HCT116 (cell line): ENCODE data around the gene IST1. TPM values are rescaled to one million over a fixed set of nuclear protein-coding genes. Genes with fewer than 3 reads are reported as not detected.

ENCODE experiments used
- ATAC-seq: fragments of 200-7000 bp; cut with Tn5 transposase; 2 replicates; pipeline ENCODE4 v1.9.1; 2020; ENCODE audit warnings: mild to moderate bottlenecking, moderate library complexity
- BruUV-seq: library from RNA; stranded (reverse); fragments of 400-500 nt; replicated peaks from 2 replicates; lab custom pipeline; 2021; lab: Mats Ljungman, UMichigan
- CTCF ChIA-PET: fragments of 300-600 bp; sonication (Branson Sonifier 250); formaldehyde crosslinking; loops from one replicate; lab custom pipeline; 2021; ENCODE audit warnings: antibody characterized with exemption; lab: Charles Lee
- POLR2A ChIA-PET: fragments of 300-600, 350-600 bp; sonication (Branson Sonifier 250); formaldehyde crosslinking; loops from one replicate; lab custom pipeline; 2021; ENCODE audit warnings: antibody characterized with exemption; lab: Charles Lee
- RAD21 ChIA-PET, 2 experiments: fragments of 300-600 bp; sonication (Branson Sonifier 250); formaldehyde crosslinking; loops; one replicate each; lab custom pipeline; 2023; ENCODE audit warnings: low total read pairs in 2 of 2; ENCODE audit not compliant: uncharacterized antibody in 2 of 2, unreplicated experiment in 2 of 2, low non-redundant PET in 1 of 2; lab: Charles Lee
- DNase-seq: peaks from one replicate; pipeline ENCODE4 v3.0.0-alpha.2; 2010; ENCODE audit warnings: low read depth, low spot score
- H2AFZ ChIP-seq: fragments of 200-600 bp; shearing (Covaris generic), sonication (generic); 2 replicates; pipeline ENCODE4 v1.6.1; 2017; ENCODE audit warnings: low read depth, mixed run types, mixed read lengths, antibody characterized with exemption, low read length; ENCODE audit not compliant: poor library complexity, severe bottlenecking
- H3K27ac ChIP-seq: 2 replicates; pipeline ENCODE4 v1.5.1; 2012; ENCODE audit warnings: low read depth, low read length
- H3K27me3 ChIP-seq: fragments of 200-600 bp; sonication (generic); 2 replicates; pipeline ENCODE4 v1.6.1; 2016; ENCODE audit warnings: mixed run types, low read length, mixed read lengths; ENCODE audit not compliant: insufficient read depth
- H3K36me3 ChIP-seq, 2 experiments: fragments of 200-500 bp in 1 of 2; fragments of 200-600 bp in 1 of 2; sonication (Bioruptor generic) in 1 of 2; sonication (generic) in 1 of 2; 2 replicates each; pipeline versions ENCODE4 v1.5.1 to v1.6.1; 2014 to 2016; ENCODE audit warnings: low read length in 2 of 2, inconsistent platforms in 1 of 2, mixed read lengths in 1 of 2, mixed run types in 1 of 2; ENCODE audit not compliant: insufficient read depth in 2 of 2, control insufficient read depth in 1 of 2
- H3K4me1 ChIP-seq, 2 experiments: fragments of 200-600 bp in 1 of 2; sonication (generic) in 1 of 2; 2 replicates each; pipeline versions ENCODE4 v1.5.1 to v1.6.1; 2012 to 2017; ENCODE audit warnings: low read length in 2 of 2, inconsistent platforms in 1 of 2, mild to moderate bottlenecking in 1 of 2, mixed read lengths in 1 of 2, mixed run types in 1 of 2, moderate library complexity in 1 of 2; ENCODE audit not compliant: insufficient read depth in 2 of 2, control insufficient read depth in 1 of 2
- H3K4me2 ChIP-seq: fragments of 200-600 bp; sonication (generic); 2 replicates; pipeline ENCODE4 v1.6.1; 2017; ENCODE audit warnings: mixed run types, low read length, mixed read lengths
- H3K4me3 ChIP-seq, 2 experiments: fragments of 200-600 bp in 1 of 2; sonication (generic) in 1 of 2; replicated peaks in 1 of 2; 2 replicates each; pipeline ENCODE4 v1.5.1; 2011 to 2016; ENCODE audit warnings: low read length in 2 of 2, control low read depth in 1 of 2, low read depth in 1 of 2, mild to moderate bottlenecking in 1 of 2, mixed read lengths in 1 of 2, mixed run types in 1 of 2
- H3K79me2 ChIP-seq: fragments of 200-600 bp; sonication (generic); 2 replicates; pipeline ENCODE4 v1.6.1; 2017; ENCODE audit warnings: mild to moderate bottlenecking, mixed run types, low read length, moderate library complexity, mixed read lengths; ENCODE audit not compliant: insufficient read depth
- H3K9ac ChIP-seq: fragments of 200-600 bp; sonication (generic); 2 replicates; pipeline ENCODE4 v1.6.1; 2016; ENCODE audit warnings: low read length, mixed read lengths
- H3K9me2 ChIP-seq: fragments of 200-600 bp; sonication (generic), shearing (Covaris generic); 2 replicates; pipeline ENCODE4 v1.6.1; 2017; ENCODE audit warnings: mixed run types, mild to moderate bottlenecking, moderate library complexity; ENCODE audit not compliant: insufficient read depth
- H3K9me3 ChIP-seq, 2 experiments: fragments of 200-500 bp in 1 of 2; fragments of 200-600 bp in 1 of 2; sonication (Bioruptor generic) in 1 of 2; sonication (generic) in 1 of 2; 2 replicates each; pipeline ENCODE4 v1.6.1; 2014 to 2017; ENCODE audit warnings: low read length in 2 of 2, mixed read lengths in 2 of 2, inconsistent platforms in 1 of 2, low read depth in 1 of 2, mild to moderate bottlenecking in 1 of 2, mixed run types in 1 of 2, moderate library complexity in 1 of 2; ENCODE audit not compliant: control insufficient read depth in 1 of 2, insufficient read depth in 1 of 2
- H4K20me1 ChIP-seq: fragments of 200-600 bp; sonication (generic), shearing (Covaris generic); 2 replicates; pipeline ENCODE4 v1.6.1; 2017; ENCODE audit warnings: mixed run types, mild to moderate bottlenecking, moderate library complexity; ENCODE audit not compliant: insufficient read depth
- ATF3 ChIP-seq: IDR thresholded peaks from 2 replicates; pipeline ENCODE4 v1.6.1; 2012
- CBX3 ChIP-seq: IDR thresholded peaks from 2 replicates; pipeline ENCODE4 v1.6.1; 2012; ENCODE audit warnings: low read depth
- CTCF ChIP-seq, 3 experiments: fragments of 200-600 bp in 1 of 3; sonication (generic) in 1 of 3; IDR thresholded peaks in 2 of 3; conservative IDR thresholded peaks in 1 of 3; 2 replicates each; pipeline ENCODE4 v1.5.1; 2012 to 2017; ENCODE audit warnings: low read depth in 2 of 3, low read length in 2 of 3, antibody characterized with exemption in 1 of 3, borderline replicate concordance in 1 of 3, control low read depth in 1 of 3, mild to moderate bottlenecking in 1 of 3, mixed read lengths in 1 of 3, mixed run types in 1 of 3, moderate library complexity in 1 of 3; ENCODE audit not compliant: insufficient read depth in 1 of 3
- EGR1 ChIP-seq: IDR thresholded peaks from 2 replicates; pipeline ENCODE4 v1.6.1; 2012; ENCODE audit warnings: low read depth
- FOSL1 ChIP-seq: IDR thresholded peaks from 2 replicates; pipeline ENCODE4 v1.6.1; 2012; ENCODE audit warnings: low read depth
- MAX ChIP-seq: IDR thresholded peaks from 2 replicates; pipeline ENCODE4 v1.6.1; 2012
- POLR2A ChIP-seq: IDR thresholded peaks from 2 replicates; pipeline ENCODE4 v1.7.0; 2011; ENCODE audit warnings: borderline replicate concordance; ENCODE audit not compliant: insufficient read depth, insufficient read length; ENCODE audit errors: extremely low read depth
- POLR2AphosphoS5 ChIP-seq: IDR thresholded peaks from 2 replicates; pipeline ENCODE4 v1.6.1; 2011; ENCODE audit warnings: mild to moderate bottlenecking, low read depth, low read length, moderate library complexity
- REST ChIP-seq: IDR thresholded peaks from 2 replicates; pipeline ENCODE4 v1.6.1; 2012; ENCODE audit warnings: low read depth
- SP1 ChIP-seq: IDR thresholded peaks from 2 replicates; pipeline ENCODE4 v1.6.1; 2012; ENCODE audit warnings: low read depth
- SRF ChIP-seq: IDR thresholded peaks from 2 replicates; pipeline ENCODE4 v1.6.1; 2012; ENCODE audit warnings: low read depth
- ZBTB33 ChIP-seq: IDR thresholded peaks from 2 replicates; pipeline ENCODE4 v1.6.1; 2011; ENCODE audit warnings: mild to moderate bottlenecking, low read length, moderate library complexity; ENCODE audit not compliant: insufficient replicate concordance; ENCODE audit errors: extremely low read depth
- ZNF274 ChIP-seq: fragments of 200-500 bp; sonication (Bioruptor generic); IDR thresholded peaks from 2 replicates; pipeline ENCODE4 v1.6.1; 2014; ENCODE audit warnings: mild to moderate bottlenecking, low read depth, low read length, inconsistent platforms
- intact Hi-C: fragments of 100-400 bp; cut with micrococcal nuclease; formaldehyde crosslinking; loops from 2 replicates; pipeline ENCODE4 v1.10.0; 2022
- total RNA-seq: library from RNA; stranded (reverse); gene quantifications from one replicate; pipeline ENCODE4 v1.2.1, GENCODE V29; 2021; ENCODE audit not compliant: unreplicated experiment

Gene IST1
- total RNA-seq, 1 experiment from 2014 or later, result 191 TPM

- Histone ChIP-seq H4K20me1 (peaks cover 14% of the 10 kb centered on the region), H3K9me2 (no peaks in the 10 kb centered on the region), H3K27ac (no peak overlapping the region), H3K4me3 (no peak overlapping the region), H3K9me3 (peaks cover 6 to 9% of the 10 kb centered on the region in 2 experiments; a peak in 2 of 4 replicates), H3K4me2 (no peak overlapping the region), H3K4me1 (peaks cover 15 to 17% of the 10 kb centered on the region in 2 experiments)
- RAD21 ChIA-PET, result no interaction called here
- POLR2A ChIA-PET, result interaction anchor here (0.6 kb wide), 1 partner anchor 10 kb away, joined by 3 read pairs; no protein-coding TSS in a partner anchor
- TF ChIP-seq POLR2AphosphoS5 (no peak), MAX (no peak), FOSL1 (no peak), SP1 (no peak), REST (no peak), ATF3 (no peak), ZBTB33 (no peak), CBX3 (no peak), POLR2A (no peak), SRF (no peak), EGR1 (no peak), ZNF274 (no peak), CTCF (IDR thresholded peaks at IDR 0.05 in 2 of 3, conservative IDR thresholded peaks at IDR 0.05 in 1 of 3; ENCODE audit: borderline replicate concordance in 1 of 3, insufficient read depth in 1 of 3, low read depth in 2 of 3, low read length in 2 of 3) (no peak)
- TF ChIP-seq, all 23 proteins: peak for 0
- intact Hi-C loops, result no loop called here
- no peak overlapping the region for H3K9ac ChIP-seq
- H3K79me2 ChIP-seq, result peaks cover 77% of the 10 kb centered on the region
- H2AFZ ChIP-seq, result no peak overlapping the region
- no peaks in the 10 kb centered on the region for H3K27me3 ChIP-seq
- peaks cover 67 to 78% of the 10 kb centered on the region in 2 experiments for H3K36me3 ChIP-seq
- BruUV-seq, result no TSS peak
- DNase-seq, result no peak
- no peak for ATAC-seq
- CTCF ChIA-PET, result interaction anchor here (0.6 kb wide), 1 partner anchor 10 kb away, joined by 3 read pairs; no protein-coding TSS in a partner anchor
Observed at GRCh38 chr16:71920658-71921057, 25.3 kb downstream of the IST1 start.
